Dermis blood vessel endothelial cell (primary cell): Measurements from ENCODE around the gene SSR4. TPM values are rescaled to one million over a fixed set of nuclear protein-coding genes. Genes with fewer than 3 reads are reported as not detected.
"Not testable (repeated sequence)": the region's sequence is repeated elsewhere in the genome, so short reads cannot be mapped to it uniquely, and the experiment has no call there.

Experiments
- DNase-seq: peaks from one replicate; pipeline ENCODE4 v3.0.0; 2010
- total RNA-seq: library from RNA; depleted of rRNA; stranded (reverse); fragments of >200 nt; gene quantifications from 2 replicates; pipeline ENCODE4 v1.2.3, GENCODE V29; 2014

Gene SSR4
- 75.9 and 143 TPM in 2 replicates for total RNA-seq

- DNase-seq, result peak; percentile 95
Measured at GRCh38 chrX:153794018-153794896, at the start of gene SSR4, which contains the start of gene IDH3G. SSR4 (plus strand) TSS chrX:153794668; CDS start chrX:153794688, 20 bp downstream. IDH3G (minus strand) TSS chrX:153794375; CDS start chrX:153794326, 49 bp downstream.

GRCh38 chrX:153745067-153745433 is 49.4 kb upstream of the SSR4 start:
- DNase-seq, result not testable (repeated sequence)

GRCh38 chrX:153746359-153746758 is 48.1 kb upstream of the SSR4 start:
- no peak for DNase-seq

- not testable (repeated sequence) for DNase-seq
Measured at GRCh38 chrX:153746991-153747390, 47.5 kb upstream of the SSR4 start.

GRCh38 chrX:153749017-153749416 is 45.5 kb upstream of the SSR4 start:
- not testable (repeated sequence) for DNase-seq

- DNase-seq, result no peak
Measured at GRCh38 chrX:153750127-153750774, 44.2 kb upstream of the SSR4 start.

GRCh38 chrX:153755136-153755535 is 39.3 kb upstream of the SSR4 start:
- no peak for DNase-seq

- DNase-seq, result no peak
Measured at GRCh38 chrX:153761863-153762262, 32.6 kb upstream of the SSR4 start.

- DNase-seq, result no peak
Measured at GRCh38 chrX:153762626-153763173, 31.8 kb upstream of the SSR4 start.

GRCh38 chrX:153763298-153763932 is 31.1 kb upstream of the SSR4 start:
- DNase-seq, result no peak

GRCh38 chrX:153763989-153764755 is 30.3 kb upstream of the SSR4 start, which contains the start of gene PLXNB3:
PLXNB3 (plus strand) TSS chrX:153764249; CDS start chrX:153765536, 1,287 bp downstream.
- DNase-seq, result peak; percentile 80

- DNase-seq, result no peak
Measured at GRCh38 chrX:153764786-153765137, 29.7 kb upstream of the SSR4 start.

- peak; percentile 60 for DNase-seq
Measured at GRCh38 chrX:153765138-153766079, 29.1 kb upstream of the SSR4 start.

GRCh38 chrX:153766098-153766817 is 28.2 kb upstream of the SSR4 start:
- DNase-seq, result peak; percentile 54

- no peak for DNase-seq
Measured at GRCh38 chrX:153766871-153767673, 27.4 kb upstream of the SSR4 start.

- no peak for DNase-seq
Measured at GRCh38 chrX:153767674-153768055, 26.8 kb upstream of the SSR4 start.

- DNase-seq, result no peak
Measured at GRCh38 chrX:153768311-153769157, 25.9 kb upstream of the SSR4 start.

GRCh38 chrX:153769158-153769864 is 25.2 kb upstream of the SSR4 start:
- DNase-seq, result no peak
